SKM-1 (cell line): ENCODE measurements around the gene RPL3.

ENCODE experiments used
- DNase-seq: peaks from one replicate; lab custom pipeline; 2025; ENCODE audit not compliant: unreplicated experiment; lab: John Stamatoyannopoulos, UW

Gene RPL3

GRCh38 chr22:39265143-39265886, 54.1 kb downstream of the RPL3 start:
- DNase-seq = no peak

- no peak for DNase-seq
Measured at GRCh38 chr22:39264349-39265038, 54.9 kb downstream of the RPL3 start.

GRCh38 chr22:39263626-39264348, 55.6 kb downstream of the RPL3 start:
- no peak for DNase-seq
